Measurements from ENCODE around the gene PLPP1.
"Not testable (repeated sequence)": the region's sequence is repeated elsewhere in the genome, so short reads cannot be mapped to it uniquely, and the experiment has no call there.

PLPP1 gene

GRCh38 chr5:55540024-55540423, 5.3 kb upstream of the PLPP1 start:
- no peak for TF ChIP-seq CTCF (IDR thresholded peaks at IDR 0.05; ENCODE audit: low read depth, low read length)
- no peak for DNase-seq (ENCODE audit: low read depth, low spot score)
- in situ Hi-C loops (cut with HindIII; ENCODE audit: low sequenced_read_pairs), result no loop called here
- no peak overlapping the region for H3K4me3 ChIP-seq (ENCODE audit: low read depth, low read length)

GRCh38 chr5:55538661-55539060, 3.9 kb upstream of the PLPP1 start:
- H3K4me3 ChIP-seq (ENCODE audit: low read depth, low read length), result no peak overlapping the region
- TF ChIP-seq CTCF (IDR thresholded peaks at IDR 0.05; ENCODE audit: low read depth, low read length), result no peak
- in situ Hi-C loops (cut with HindIII; ENCODE audit: low sequenced_read_pairs), result no loop called here
- DNase-seq (ENCODE audit: low read depth, low spot score), result peak; percentile 8

- DNase-seq (ENCODE audit: low read depth, low spot score); in situ Hi-C loops (cut with HindIII; ENCODE audit: low sequenced_read_pairs); H3K4me3 ChIP-seq (ENCODE audit: low read depth, low read length): not testable (repeated sequence)
These were observed 2.6 kb upstream of the PLPP1 start for GRCh38 chr5:55537315-55537714.

- no peak for TF ChIP-seq CTCF (IDR thresholded peaks at IDR 0.05; ENCODE audit: low read depth, low read length)
- no peak for DNase-seq (ENCODE audit: low read depth, low spot score)
- in situ Hi-C loops (cut with HindIII; ENCODE audit: low sequenced_read_pairs), result no loop called here
- peak overlapping the region; percentile 73 for H3K4me3 ChIP-seq (ENCODE audit: low read depth, low read length)
These were observed 588 bp upstream of the PLPP1 start for GRCh38 chr5:55535199-55535905.

GRCh38 chr5:55533521-55534435, 986 bp downstream of the PLPP1 start:
- in situ Hi-C loops (cut with HindIII; ENCODE audit: low sequenced_read_pairs), result no loop called here
- peak; percentile 4 for TF ChIP-seq CTCF (IDR thresholded peaks at IDR 0.05; ENCODE audit: low read depth, low read length)
- peak; percentile 58 for DNase-seq (ENCODE audit: low read depth, low spot score)
- H3K4me3 ChIP-seq (ENCODE audit: low read depth, low read length), result peak overlapping the region; percentile 73

GRCh38 chr5:55530669-55531068, 4.1 kb downstream of the PLPP1 start:
- no peak for TF ChIP-seq CTCF (IDR thresholded peaks at IDR 0.05; ENCODE audit: low read depth, low read length)
- H3K4me3 ChIP-seq (ENCODE audit: low read depth, low read length), result no peak overlapping the region
- in situ Hi-C loops (cut with HindIII; ENCODE audit: low sequenced_read_pairs), result no loop called here
- no peak for DNase-seq (ENCODE audit: low read depth, low spot score)

- no peak for DNase-seq (ENCODE audit: low read depth, low spot score)
- H3K4me3 ChIP-seq (ENCODE audit: low read depth, low read length), result no peak overlapping the region
- in situ Hi-C loops (cut with HindIII; ENCODE audit: low sequenced_read_pairs), result no loop called here
- TF ChIP-seq CTCF (IDR thresholded peaks at IDR 0.05; ENCODE audit: low read depth, low read length), result no peak
These were observed 9.9 kb downstream of the PLPP1 start for GRCh38 chr5:55524816-55525215.
